ENCODE results near the gene IQCC.

The IQCC gene

GRCh38 chr1:32221980-32222755, 16.7 kb downstream of the IQCC start, which contains the start of the genes EIF3I and TMEM234:
Gene EIF3I (plus strand): TSS chr1:32222407. CDS start chr1:32222442, 35 bp downstream.
Gene TMEM234 (minus strand): TSS chr1:32222353. CDS start chr1:32222322, 31 bp downstream.
- H3K4me3 ChIP-seq (ENCODE audit: low read depth, low read length): peak within 1 kb of the TSS; percentile 98
- TF ChIP-seq CTCF (IDR thresholded peaks at IDR 0.05; ENCODE audit: low read depth, low read length, missing control alignments): no peak
- peak; percentile 81 for DNase-seq (ENCODE audit: low read depth)
- in situ Hi-C loops (cut with HindIII; ENCODE audit: low sequenced_read_pairs): no loop called here

GRCh38 chr1:32223683-32224082, 18.2 kb downstream of the IQCC start:
- no peak overlapping the region for H3K4me3 ChIP-seq (ENCODE audit: low read depth, low read length)
- no peak for DNase-seq (ENCODE audit: low read depth)
- in situ Hi-C loops (cut with HindIII; ENCODE audit: low sequenced_read_pairs): no loop called here
- TF ChIP-seq CTCF (IDR thresholded peaks at IDR 0.05; ENCODE audit: low read depth, low read length, missing control alignments): no peak

GRCh38 chr1:32224285-32224684, 18.8 kb downstream of the IQCC start:
- no peak overlapping the region for H3K4me3 ChIP-seq (ENCODE audit: low read depth, low read length)
- DNase-seq (ENCODE audit: low read depth): no peak
- in situ Hi-C loops (cut with HindIII; ENCODE audit: low sequenced_read_pairs): no loop called here
- TF ChIP-seq CTCF (IDR thresholded peaks at IDR 0.05; ENCODE audit: low read depth, low read length, missing control alignments): no peak

GRCh38 chr1:32228771-32229170, 23.3 kb downstream of the IQCC start:
- TF ChIP-seq CTCF (IDR thresholded peaks at IDR 0.05; ENCODE audit: low read depth, low read length, missing control alignments): no peak
- DNase-seq (ENCODE audit: low read depth): no peak
- no peak overlapping the region for H3K4me3 ChIP-seq (ENCODE audit: low read depth, low read length)
- in situ Hi-C loops (cut with HindIII; ENCODE audit: low sequenced_read_pairs): no loop called here

- DNase-seq (ENCODE audit: low read depth): no peak
- no peak for TF ChIP-seq CTCF (IDR thresholded peaks at IDR 0.05; ENCODE audit: low read depth, low read length, missing control alignments)
- H3K4me3 ChIP-seq (ENCODE audit: low read depth, low read length): no peak overlapping the region
- in situ Hi-C loops (cut with HindIII; ENCODE audit: low sequenced_read_pairs): no loop called here
Measured at GRCh38 chr1:32231843-32232432, 26.5 kb downstream of the IQCC start.

- no peak for DNase-seq (ENCODE audit: low read depth)
- no peak overlapping the region for H3K4me3 ChIP-seq (ENCODE audit: low read depth, low read length)
- in situ Hi-C loops (cut with HindIII; ENCODE audit: low sequenced_read_pairs): no loop called here
- TF ChIP-seq CTCF (IDR thresholded peaks at IDR 0.05; ENCODE audit: low read depth, low read length, missing control alignments): no peak
Measured at GRCh38 chr1:32232558-32233304, 27.3 kb downstream of the IQCC start.
